ENCODE results near the gene CPHXL2. TPM values are rescaled to one million over a fixed set of nuclear protein-coding genes. Genes with fewer than 3 reads are reported as not detected.

Gene CPHXL2
- total and polyA plus RNA-seq, 2 donors (not counting 1 experiment from before 2014, with no cell fraction given): not detected

- ChIA-PET CTCF (no interaction called here), POLR2A (no interaction called here)
- peaks cover 0 to 10% (median 0%) of the 10 kb centered on the region in 3 donors for H3K9me3 ChIP-seq (ENCODE audit: control extremely low read depth in 1 of 3, control insufficient read depth in 2 of 3, insufficient read depth in 1 of 3, low read length in 2 of 3)
- H3K36me3 ChIP-seq (replicated peaks in 1 of 2; ENCODE audit: control extremely low read depth in 1 of 2, control insufficient read depth in 1 of 2, extremely low read depth in 1 of 2, insufficient read depth in 2 of 2, low read length in 1 of 2): no peaks in the 10 kb centered on the region
- TF ChIP-seq EZH2 (IDR thresholded peaks at IDR 0.05; ENCODE audit: borderline replicate concordance, insufficient read depth, low read depth, low read length, poor library complexity, severe bottlenecking) (no peak), CTCF (IDR thresholded peaks at IDR 0.05) (no peak)
- H3K4me1 Mint-ChIP-seq: no peaks in the 10 kb centered on the region
- H3K9ac ChIP-seq (ENCODE audit: low read length): no peak overlapping the region
- peaks cover 19% of the 10 kb centered on the region for H3K27me3 Mint-ChIP-seq
- ATAC-seq (ENCODE audit: low read depth) (no peak), DNase-seq (no peak)
- H3K4me3 ChIP-seq (ENCODE audit: control extremely low read depth in 1 of 5, extremely low read depth in 1 of 5, insufficient read depth in 1 of 5, low read depth in 2 of 5, low read length in 4 of 5): no peak overlapping the region
- no peak overlapping the region for H3K27ac Mint-ChIP-seq
- peaks cover 0 to 9% (median 1%) of the 10 kb centered on the region in 4 experiments for H3K27me3 ChIP-seq (replicated peaks in 1 of 4; ENCODE audit: control extremely low read depth in 1 of 4, control insufficient read depth in 3 of 4, insufficient read depth in 4 of 4, low read length in 3 of 4)
- WGBS (ENCODE audit: insufficient coverage): no CpG with 5 or more reads among the region's 4 CpGs
- no peaks in the 10 kb centered on the region for H4K20me1 ChIP-seq (ENCODE audit: control insufficient read depth, insufficient read depth, low read length, poor library complexity, severe bottlenecking)
- H3K4me3 Mint-ChIP-seq: no peak overlapping the region
- H3K27ac ChIP-seq (ENCODE audit: low read length in 2 of 2): no peak overlapping the region
- H3K4me2 ChIP-seq (replicated peaks; ENCODE audit: low read depth, low read length, poor library complexity, severe bottlenecking): no peak overlapping the region
- H3K79me2 ChIP-seq (ENCODE audit: control insufficient read depth, insufficient read depth, low read length): no peaks in the 10 kb centered on the region
- intact Hi-C loops (cut with micrococcal nuclease): no loop called here
- no peaks in the 10 kb centered on the region for H3K9me3 Mint-ChIP-seq (ENCODE audit: insufficient read depth)
- H2AFZ ChIP-seq (ENCODE audit: insufficient read depth, low read depth, low read length, poor library complexity, severe bottlenecking): no peak overlapping the region
- H3K4me1 ChIP-seq (ENCODE audit: control insufficient read depth in 2 of 2, insufficient read depth in 2 of 2, low read length in 2 of 2): no peaks in the 10 kb centered on the region
Measured at GRCh38 chr16:75718452-75718851, 41.6 kb upstream of the CPHXL2 start.

- H2AFZ ChIP-seq (ENCODE audit: insufficient read depth, low read depth, low read length, poor library complexity, severe bottlenecking): no peak overlapping the region
- TF ChIP-seq CTCF (IDR thresholded peaks at IDR 0.05) (no peak), EZH2 (IDR thresholded peaks at IDR 0.05; ENCODE audit: borderline replicate concordance, insufficient read depth, low read depth, low read length, poor library complexity, severe bottlenecking) (no peak)
- peaks cover 25% of the 10 kb centered on the region for H3K27me3 Mint-ChIP-seq
- H3K4me3 ChIP-seq (ENCODE audit: control extremely low read depth in 1 of 5, extremely low read depth in 1 of 5, insufficient read depth in 1 of 5, low read depth in 2 of 5, low read length in 4 of 5): no peak overlapping the region
- H3K4me2 ChIP-seq (replicated peaks; ENCODE audit: low read depth, low read length, poor library complexity, severe bottlenecking): no peak overlapping the region
- no peak overlapping the region for H3K27ac Mint-ChIP-seq
- intact Hi-C loops (cut with micrococcal nuclease): no loop called here
- H3K9me3 Mint-ChIP-seq (ENCODE audit: insufficient read depth): peaks cover 8% of the 10 kb centered on the region
- H3K36me3 ChIP-seq (replicated peaks in 1 of 2; ENCODE audit: control extremely low read depth in 1 of 2, control insufficient read depth in 1 of 2, extremely low read depth in 1 of 2, insufficient read depth in 2 of 2, low read length in 1 of 2): no peaks in the 10 kb centered on the region
- POLR2A ChIA-PET: no interaction called here
- no peaks in the 10 kb centered on the region for H3K79me2 ChIP-seq (ENCODE audit: control insufficient read depth, insufficient read depth, low read length)
- DNase-seq: no peak
- no peaks in the 10 kb centered on the region for H4K20me1 ChIP-seq (ENCODE audit: control insufficient read depth, insufficient read depth, low read length, poor library complexity, severe bottlenecking)
- peaks cover 2 to 21% (median 12%) of the 10 kb centered on the region in 3 donors for H3K9me3 ChIP-seq (ENCODE audit: control extremely low read depth in 1 of 3, control insufficient read depth in 2 of 3, insufficient read depth in 1 of 3, low read length in 2 of 3)
- H3K4me3 Mint-ChIP-seq: no peak overlapping the region
- no peak overlapping the region for H3K27ac ChIP-seq (ENCODE audit: low read length in 2 of 2)
- ATAC-seq (ENCODE audit: low read depth): no peak
- CTCF ChIA-PET: no interaction called here
- H3K4me1 ChIP-seq (ENCODE audit: control insufficient read depth in 2 of 2, insufficient read depth in 2 of 2, low read length in 2 of 2): no peaks in the 10 kb centered on the region
- H3K27me3 ChIP-seq (replicated peaks in 1 of 4; ENCODE audit: control extremely low read depth in 1 of 4, control insufficient read depth in 3 of 4, insufficient read depth in 4 of 4, low read length in 3 of 4): peaks cover 0 to 9% (median 1%) of the 10 kb centered on the region in 4 experiments
- no peaks in the 10 kb centered on the region for H3K4me1 Mint-ChIP-seq
- H3K9ac ChIP-seq (ENCODE audit: low read length): no peak overlapping the region
Measured at GRCh38 chr16:75714661-75715060, 37.9 kb upstream of the CPHXL2 start.

Data from B cell (primary cell).